Trophoblast cell (in vitro differentiated cells and primary cell): ENCODE data around the gene SNX33.

Source experiments
- DNase-seq, 2 donors: peaks; one replicate each; pipeline ENCODE4 v3.0.0-alpha.2; 2016
- H2AFZ ChIP-seq: 2 replicates; pipeline ENCODE4 v1.6.1; 2013; ENCODE audit warnings: low read length, moderate library complexity, mild to moderate bottlenecking; ENCODE audit not compliant: insufficient read depth, poor library complexity
- H2AK5ac ChIP-seq: 2 replicates; pipeline ENCODE4 v1.6.1; 2013; ENCODE audit warnings: mild to moderate bottlenecking, low read length
- H2BK120ac ChIP-seq: 2 replicates; pipeline ENCODE4 v1.6.1; 2013; ENCODE audit warnings: low read length, mild to moderate bottlenecking, moderate library complexity; ENCODE audit not compliant: insufficient read depth, poor library complexity
- H2BK12ac ChIP-seq: 2 replicates; pipeline ENCODE4 v1.6.1; 2013; ENCODE audit warnings: mild to moderate bottlenecking, low read length, moderate library complexity
- H2BK5ac ChIP-seq: 2 replicates; pipeline ENCODE4 v1.6.1; 2013; ENCODE audit warnings: low read length, low read depth, moderate library complexity, mild to moderate bottlenecking; ENCODE audit not compliant: poor library complexity
- H3K14ac ChIP-seq: 2 replicates; pipeline ENCODE4 v1.6.1; 2013; ENCODE audit warnings: mild to moderate bottlenecking, low read length
- H3K18ac ChIP-seq: 2 replicates; pipeline ENCODE4 v1.6.1; 2013; ENCODE audit warnings: mild to moderate bottlenecking, low read length
- H3K23ac ChIP-seq: 2 replicates; pipeline ENCODE4 v1.6.1; 2013; ENCODE audit warnings: low read length
- H3K27ac ChIP-seq: 2 replicates; pipeline ENCODE4 v1.5.1; 2013; ENCODE audit warnings: low read depth, mild to moderate bottlenecking, inconsistent platforms, low read length, moderate library complexity
- H3K27me3 ChIP-seq: 2 replicates; pipeline ENCODE4 v1.6.1; 2013; ENCODE audit warnings: inconsistent platforms, mild to moderate bottlenecking, low read length, moderate library complexity; ENCODE audit not compliant: insufficient read depth
- H3K36me3 ChIP-seq, 2 experiments: 1 replicate in 1 of 2; 2 replicates in 1 of 2; pipeline ENCODE4 v1.6.1; 2013; ENCODE audit warnings: low read length in 2 of 2, mild to moderate bottlenecking in 2 of 2, moderate library complexity in 1 of 2; ENCODE audit not compliant: insufficient read depth in 2 of 2, control insufficient read depth in 1 of 2
- H3K4ac ChIP-seq: 2 replicates; pipeline ENCODE4 v1.6.1; 2013; ENCODE audit warnings: low read depth, mild to moderate bottlenecking, low read length, moderate library complexity
- H3K4me1 ChIP-seq, 2 experiments: 1 replicate in 1 of 2; 2 replicates in 1 of 2; pipeline ENCODE4 v1.6.1; 2013; ENCODE audit warnings: low read length in 2 of 2, mild to moderate bottlenecking in 2 of 2, moderate library complexity in 1 of 2; ENCODE audit not compliant: insufficient read depth in 2 of 2, control insufficient read depth in 1 of 2
- H3K4me2 ChIP-seq: 2 replicates; pipeline ENCODE4 v1.6.1; 2013; ENCODE audit warnings: inconsistent platforms, mild to moderate bottlenecking, low read length, moderate library complexity
- H3K4me3 ChIP-seq: 2 replicates; pipeline ENCODE4 v1.5.1; 2013; ENCODE audit warnings: mild to moderate bottlenecking, low read depth, low read length, inconsistent platforms
- H3K79me1 ChIP-seq: one replicate; pipeline ENCODE4 v1.6.1; 2013; ENCODE audit warnings: low read length
- H3K79me2 ChIP-seq: 2 replicates; pipeline ENCODE4 v1.6.1; 2013; ENCODE audit warnings: low read length, mild to moderate bottlenecking; ENCODE audit not compliant: control insufficient read depth, insufficient read depth, poor library complexity
- H3K9ac ChIP-seq: 2 replicates; pipeline ENCODE4 v1.6.1; 2013; ENCODE audit warnings: mild to moderate bottlenecking, low read length
- H3K9me3 ChIP-seq: 2 replicates; pipeline ENCODE4 v1.6.1; 2013; ENCODE audit warnings: low read depth, mild to moderate bottlenecking, control low read depth, inconsistent platforms, low read length; ENCODE audit not compliant: insufficient read depth
- H4K12ac ChIP-seq: 2 replicates; pipeline ENCODE4 v1.6.1; 2013; ENCODE audit warnings: low read depth, mild to moderate bottlenecking, low read length, moderate library complexity
- H4K8ac ChIP-seq: 2 replicates; pipeline ENCODE4 v1.6.1; 2013; ENCODE audit warnings: low read depth, mild to moderate bottlenecking, low read length, moderate library complexity
- H4K91ac ChIP-seq: one replicate; pipeline ENCODE4 v1.6.1; 2013; ENCODE audit warnings: low read depth, mild to moderate bottlenecking, low read length, moderate library complexity
- WGBS: extraction: QIAGEN DNeasy Blood & Tissue Kit; methylation state at CpG from one replicate; pipeline ENCODE4 v1.1.7; 2013; ENCODE audit warnings: missing lambda C conversion rate; ENCODE audit not compliant: insufficient read length, insufficient coverage; ENCODE audit errors: extremely low coverage; 5-methylcytosine and 5-hydroxymethylcytosine counted together

The SNX33 gene

DNA sequence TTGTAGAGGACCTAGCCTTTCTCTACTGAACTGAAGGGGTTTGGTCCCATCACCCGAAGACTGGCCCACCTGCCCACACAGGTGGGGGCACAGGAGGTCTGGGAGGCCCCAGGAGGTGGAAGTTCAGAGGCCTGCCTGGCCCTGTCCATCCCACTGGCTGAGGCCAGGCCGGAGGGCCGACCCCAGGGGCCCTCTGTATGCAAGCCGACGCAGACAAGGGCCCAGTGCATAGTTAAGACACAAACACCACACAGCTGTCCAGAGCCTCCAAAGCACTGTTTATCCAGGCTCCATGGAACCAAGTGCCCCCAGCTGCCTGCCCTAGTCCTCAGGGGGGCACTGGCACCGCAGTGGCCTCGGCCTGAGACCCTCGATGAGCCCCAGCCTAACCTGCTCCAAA is 26.7 kb downstream of the SNX33 start:
- H3K27ac ChIP-seq, result no peak overlapping the region
- DNase-seq, result no peak
- H3K4me3 ChIP-seq, result no peak overlapping the region
- H3K18ac ChIP-seq, result no peak overlapping the region
- no CpG with 5 or more reads among the region's 8 CpGs for WGBS
- H3K36me3 ChIP-seq, result no peaks in the 10 kb centered on the region
- H3K27me3 ChIP-seq, result no peaks in the 10 kb centered on the region
- no peak overlapping the region for H2BK5ac ChIP-seq
- no peak overlapping the region for H4K12ac ChIP-seq
- H4K91ac ChIP-seq, result no peak overlapping the region
- no peak overlapping the region for H3K4ac ChIP-seq
- peak overlapping the region; percentile 41 for H2AK5ac ChIP-seq
- no peak overlapping the region for H3K9ac ChIP-seq
- H4K8ac ChIP-seq, result no peak overlapping the region
- H3K4me1 ChIP-seq, result peaks cover 23 to 31% of the 10 kb centered on the region in 2 experiments
- no peak overlapping the region for H2BK12ac ChIP-seq
- no peaks in the 10 kb centered on the region for H3K9me3 ChIP-seq
- peaks cover 2% of the 10 kb centered on the region for H3K79me2 ChIP-seq
- H2BK120ac ChIP-seq, result no peak overlapping the region
- H3K4me2 ChIP-seq, result no peak overlapping the region
- no peak overlapping the region for H3K14ac ChIP-seq
- H2AFZ ChIP-seq, result no peak overlapping the region
- H3K79me1 ChIP-seq, result peaks cover 10% of the 10 kb centered on the region
- no peak overlapping the region for H3K23ac ChIP-seq

DNA sequence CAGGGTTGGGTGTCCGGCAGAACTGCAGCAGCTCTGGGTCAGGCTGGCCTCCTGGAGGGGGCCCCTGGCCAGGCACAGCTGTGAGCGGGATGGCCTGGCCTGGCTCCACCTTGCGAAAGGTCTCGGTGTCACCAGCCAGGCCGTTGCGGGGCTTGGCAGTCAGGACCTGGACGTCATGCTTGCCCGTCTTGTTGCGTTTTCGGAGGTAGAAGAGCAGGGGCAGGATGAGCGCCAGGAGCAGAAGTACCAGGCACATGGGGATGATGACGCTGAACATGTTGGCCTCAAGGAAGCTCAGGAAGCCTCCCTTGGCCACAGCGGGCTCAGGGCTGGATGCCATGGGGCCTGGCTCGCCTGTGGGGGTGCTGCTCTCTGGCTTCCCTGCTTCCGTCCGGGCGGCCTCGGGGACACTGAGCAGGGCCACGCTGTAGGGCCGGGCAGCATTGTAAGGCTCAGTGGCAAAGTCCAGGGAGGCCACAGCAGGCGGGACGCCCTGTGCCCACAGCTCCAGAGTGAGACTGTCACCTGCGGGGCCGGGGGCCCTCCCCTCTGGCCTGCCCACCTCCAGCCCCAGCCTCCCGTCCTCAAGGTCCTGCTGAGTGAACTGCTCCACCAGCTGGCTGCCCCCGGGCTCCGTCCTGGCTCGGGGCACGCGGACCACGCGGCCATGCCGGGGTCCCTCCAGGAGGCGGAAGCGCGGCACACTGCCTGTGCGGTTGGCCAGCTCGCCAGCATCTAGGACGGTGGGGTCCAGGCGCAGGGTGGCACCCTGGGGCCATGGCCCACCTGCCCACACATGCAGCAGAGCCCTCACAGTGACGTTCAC is 28.1 kb downstream of the SNX33 start:
- H2BK12ac ChIP-seq, result no peak overlapping the region
- WGBS, result no CpG with 5 or more reads among the region's 41 CpGs
- H3K9ac ChIP-seq, result no peak overlapping the region
- no peak overlapping the region for H3K4ac ChIP-seq
- H3K27ac ChIP-seq, result no peak overlapping the region
- no peak overlapping the region for H3K4me3 ChIP-seq
- no peaks in the 10 kb centered on the region for H3K9me3 ChIP-seq
- no peak overlapping the region for H2BK5ac ChIP-seq
- H3K23ac ChIP-seq, result no peak overlapping the region
- no peak overlapping the region for H4K8ac ChIP-seq
- no peak overlapping the region for H2AK5ac ChIP-seq
- H2AFZ ChIP-seq, result no peak overlapping the region
- H3K4me1 ChIP-seq, result peaks cover 23 to 28% of the 10 kb centered on the region in 2 experiments
- peaks cover 2% of the 10 kb centered on the region for H3K79me2 ChIP-seq
- no peaks in the 10 kb centered on the region for H3K36me3 ChIP-seq
- H2BK120ac ChIP-seq, result no peak overlapping the region
- peaks cover 10% of the 10 kb centered on the region for H3K79me1 ChIP-seq
- no peak overlapping the region for H4K91ac ChIP-seq
- no peak overlapping the region for H3K14ac ChIP-seq
- no peak for DNase-seq
- H3K4me2 ChIP-seq, result no peak overlapping the region
- H3K18ac ChIP-seq, result no peak overlapping the region
- H4K12ac ChIP-seq, result no peak overlapping the region
- no peaks in the 10 kb centered on the region for H3K27me3 ChIP-seq

DNA sequence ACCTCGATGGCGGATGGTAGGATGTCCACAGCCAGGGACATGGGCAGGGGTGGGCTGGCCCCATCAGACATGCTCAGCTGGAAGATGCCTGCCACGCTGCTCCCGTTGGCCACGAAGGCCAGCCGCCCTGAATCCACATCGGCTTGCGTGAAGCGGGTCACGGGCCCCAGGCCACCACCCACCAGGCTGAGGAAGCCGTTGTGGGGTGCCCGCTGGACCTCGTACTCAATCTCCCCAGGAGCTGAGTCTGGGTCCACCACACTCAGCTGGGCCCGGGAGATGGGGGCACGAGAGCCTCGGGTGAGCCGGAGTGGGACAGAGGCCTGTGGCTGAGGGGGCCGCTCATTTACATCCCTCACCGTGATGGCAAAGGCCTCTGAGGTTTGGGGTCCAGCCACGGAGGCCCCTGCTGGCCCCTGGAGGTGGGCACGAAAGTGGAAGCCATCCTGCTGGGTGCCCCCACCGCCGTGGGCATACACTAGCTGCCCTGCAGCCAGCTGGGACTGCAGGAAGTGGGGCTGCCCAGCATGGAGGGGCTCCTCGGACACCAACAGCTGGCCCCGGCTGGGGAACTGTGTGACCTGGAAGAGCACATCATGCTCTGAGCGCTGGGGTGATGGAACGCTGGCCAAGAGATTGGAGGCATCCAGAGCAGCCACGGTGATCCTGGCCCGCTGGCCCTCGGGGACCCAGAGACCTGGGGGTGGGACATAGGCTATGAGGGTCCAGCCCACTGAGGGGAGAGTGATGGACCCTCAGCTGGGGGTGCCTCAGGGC is 29.2 kb downstream of the SNX33 start:
- H3K27me3 ChIP-seq, result no peaks in the 10 kb centered on the region
- H2AFZ ChIP-seq, result no peak overlapping the region
- H2BK12ac ChIP-seq, result no peak overlapping the region
- H3K4me1 ChIP-seq, result peaks cover 19 to 21% of the 10 kb centered on the region in 2 experiments
- DNase-seq, result no peak
- no peaks in the 10 kb centered on the region for H3K36me3 ChIP-seq
- peaks cover 2% of the 10 kb centered on the region for H3K79me2 ChIP-seq
- H3K79me1 ChIP-seq, result peaks cover 9% of the 10 kb centered on the region
- H4K8ac ChIP-seq, result no peak overlapping the region
- no peak overlapping the region for H2AK5ac ChIP-seq
- no peak overlapping the region for H3K4me3 ChIP-seq
- no CpG with 5 or more reads among the region's 30 CpGs for WGBS
- no peak overlapping the region for H3K27ac ChIP-seq
- H4K12ac ChIP-seq, result no peak overlapping the region
- no peak overlapping the region for H3K4me2 ChIP-seq
- H3K9ac ChIP-seq, result no peak overlapping the region
- H3K23ac ChIP-seq, result no peak overlapping the region
- H3K18ac ChIP-seq, result no peak overlapping the region
- no peaks in the 10 kb centered on the region for H3K9me3 ChIP-seq
- H3K14ac ChIP-seq, result no peak overlapping the region
- H2BK120ac ChIP-seq, result no peak overlapping the region
- H4K91ac ChIP-seq, result no peak overlapping the region
- no peak overlapping the region for H3K4ac ChIP-seq
- no peak overlapping the region for H2BK5ac ChIP-seq

DNA sequence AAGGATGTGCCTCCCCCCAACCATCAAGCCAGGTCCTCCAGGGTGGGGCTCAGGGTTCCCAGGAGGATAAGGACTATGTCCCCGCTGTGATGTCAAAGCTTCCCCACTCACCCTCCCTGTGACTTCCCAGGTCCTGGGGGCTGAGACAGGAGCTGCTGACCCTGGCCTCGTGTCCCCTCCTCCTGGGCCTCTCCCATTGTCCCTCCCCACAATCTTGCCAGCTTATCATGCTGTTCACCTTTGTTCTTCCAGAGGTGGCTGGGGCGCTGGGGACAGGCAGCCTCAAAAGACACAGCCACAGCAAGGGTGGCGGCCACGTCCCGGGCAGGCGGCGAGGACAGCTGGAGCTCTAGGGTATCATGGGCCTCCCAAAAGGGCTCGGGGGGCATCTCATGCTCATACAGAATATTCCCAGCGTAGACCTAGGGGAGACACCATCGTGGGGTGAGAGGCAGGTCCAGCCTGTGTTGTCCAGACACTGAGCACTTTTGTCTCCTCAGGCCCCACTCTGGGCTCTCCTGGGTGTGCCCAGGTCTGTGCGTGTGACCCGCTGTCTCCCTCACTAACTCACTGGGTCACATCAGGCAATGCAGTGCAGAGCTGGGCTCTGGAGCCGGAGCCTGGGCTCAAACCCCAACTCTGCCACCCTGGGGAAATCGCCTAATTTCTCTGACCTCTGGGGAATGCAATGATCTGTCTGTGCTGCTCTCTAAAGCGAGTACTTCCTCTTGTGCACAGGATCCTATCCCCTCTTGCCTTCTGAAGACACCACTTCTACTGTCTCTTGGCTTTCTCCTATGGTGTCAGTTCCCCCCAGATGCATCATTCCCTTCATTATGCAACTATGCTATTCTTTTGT is 30.0 kb downstream of the SNX33 start:
- no peak for DNase-seq
- Histone ChIP-seq H3K4ac (no peak overlapping the region), H4K12ac (no peak overlapping the region), H2AFZ (no peak overlapping the region), H3K4me1 (peaks cover 12 to 14% of the 10 kb centered on the region in 2 experiments), H2BK120ac (no peak overlapping the region), H4K8ac (no peak overlapping the region), H3K4me2 (no peak overlapping the region), H4K91ac (no peak overlapping the region), H3K27me3 (no peaks in the 10 kb centered on the region), H3K79me1 (peaks cover 4% of the 10 kb centered on the region), H3K9me3 (no peaks in the 10 kb centered on the region), H3K9ac (no peak overlapping the region), H3K18ac (no peak overlapping the region), H2AK5ac (no peak overlapping the region), H2BK12ac (no peak overlapping the region), H3K14ac (no peak overlapping the region), H3K79me2 (peaks cover 2% of the 10 kb centered on the region), H3K36me3 (no peaks in the 10 kb centered on the region), H3K4me3 (no peak overlapping the region), H2BK5ac (no peak overlapping the region), H3K23ac (no peak overlapping the region), H3K27ac (no peak overlapping the region)
- no CpG with 5 or more reads among the region's 16 CpGs for WGBS
